GM12872 (cell line): ENCODE results near the gene PTPRQ.

Source experiments
- TF ChIP-seq, protein P1 (sequence below): IDR thresholded peaks from 3 replicates; pipeline ENCODE4 v1.5.1; 2011; ENCODE audit warnings: low read depth, mild to moderate bottlenecking, low read length, moderate library complexity; ENCODE audit not compliant: insufficient read depth

The PTPRQ gene, protein sequence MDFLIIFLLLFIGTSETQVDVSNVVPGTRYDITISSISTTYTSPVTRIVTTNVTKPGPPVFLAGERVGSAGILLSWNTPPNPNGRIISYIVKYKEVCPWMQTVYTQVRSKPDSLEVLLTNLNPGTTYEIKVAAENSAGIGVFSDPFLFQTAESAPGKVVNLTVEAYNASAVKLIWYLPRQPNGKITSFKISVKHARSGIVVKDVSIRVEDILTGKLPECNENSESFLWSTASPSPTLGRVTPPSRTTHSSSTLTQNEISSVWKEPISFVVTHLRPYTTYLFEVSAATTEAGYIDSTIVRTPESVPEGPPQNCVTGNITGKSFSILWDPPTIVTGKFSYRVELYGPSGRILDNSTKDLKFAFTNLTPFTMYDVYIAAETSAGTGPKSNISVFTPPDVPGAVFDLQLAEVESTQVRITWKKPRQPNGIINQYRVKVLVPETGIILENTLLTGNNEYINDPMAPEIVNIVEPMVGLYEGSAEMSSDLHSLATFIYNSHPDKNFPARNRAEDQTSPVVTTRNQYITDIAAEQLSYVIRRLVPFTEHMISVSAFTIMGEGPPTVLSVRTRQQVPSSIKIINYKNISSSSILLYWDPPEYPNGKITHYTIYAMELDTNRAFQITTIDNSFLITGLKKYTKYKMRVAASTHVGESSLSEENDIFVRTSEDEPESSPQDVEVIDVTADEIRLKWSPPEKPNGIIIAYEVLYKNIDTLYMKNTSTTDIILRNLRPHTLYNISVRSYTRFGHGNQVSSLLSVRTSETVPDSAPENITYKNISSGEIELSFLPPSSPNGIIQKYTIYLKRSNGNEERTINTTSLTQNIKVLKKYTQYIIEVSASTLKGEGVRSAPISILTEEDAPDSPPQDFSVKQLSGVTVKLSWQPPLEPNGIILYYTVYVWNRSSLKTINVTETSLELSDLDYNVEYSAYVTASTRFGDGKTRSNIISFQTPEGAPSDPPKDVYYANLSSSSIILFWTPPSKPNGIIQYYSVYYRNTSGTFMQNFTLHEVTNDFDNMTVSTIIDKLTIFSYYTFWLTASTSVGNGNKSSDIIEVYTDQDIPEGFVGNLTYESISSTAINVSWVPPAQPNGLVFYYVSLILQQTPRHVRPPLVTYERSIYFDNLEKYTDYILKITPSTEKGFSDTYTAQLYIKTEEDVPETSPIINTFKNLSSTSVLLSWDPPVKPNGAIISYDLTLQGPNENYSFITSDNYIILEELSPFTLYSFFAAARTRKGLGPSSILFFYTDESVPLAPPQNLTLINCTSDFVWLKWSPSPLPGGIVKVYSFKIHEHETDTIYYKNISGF (N-terminal part only)

GRCh38 chr12:80443974-80444666, at the start of gene PTPRQ:
Gene PTPRQ (plus strand): TSS chr12:80444235. CDS start chr12:80444346, 111 bp downstream.
- TF ChIP-seq, protein P1, sequence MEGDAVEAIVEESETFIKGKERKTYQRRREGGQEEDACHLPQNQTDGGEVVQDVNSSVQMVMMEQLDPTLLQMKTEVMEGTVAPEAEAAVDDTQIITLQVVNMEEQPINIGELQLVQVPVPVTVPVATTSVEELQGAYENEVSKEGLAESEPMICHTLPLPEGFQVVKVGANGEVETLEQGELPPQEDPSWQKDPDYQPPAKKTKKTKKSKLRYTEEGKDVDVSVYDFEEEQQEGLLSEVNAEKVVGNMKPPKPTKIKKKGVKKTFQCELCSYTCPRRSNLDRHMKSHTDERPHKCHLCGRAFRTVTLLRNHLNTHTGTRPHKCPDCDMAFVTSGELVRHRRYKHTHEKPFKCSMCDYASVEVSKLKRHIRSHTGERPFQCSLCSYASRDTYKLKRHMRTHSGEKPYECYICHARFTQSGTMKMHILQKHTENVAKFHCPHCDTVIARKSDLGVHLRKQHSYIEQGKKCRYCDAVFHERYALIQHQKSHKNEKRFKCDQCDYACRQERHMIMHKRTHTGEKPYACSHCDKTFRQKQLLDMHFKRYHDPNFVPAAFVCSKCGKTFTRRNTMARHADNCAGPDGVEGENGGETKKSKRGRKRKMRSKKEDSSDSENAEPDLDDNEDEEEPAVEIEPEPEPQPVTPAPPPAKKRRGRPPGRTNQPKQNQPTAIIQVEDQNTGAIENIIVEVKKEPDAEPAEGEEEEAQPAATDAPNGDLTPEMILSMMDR, result no peak

- TF ChIP-seq, protein P1, result no peak
These were observed 43.5 kb upstream of the PTPRQ start for GRCh38 chr12:80400571-80400991.

DNA sequence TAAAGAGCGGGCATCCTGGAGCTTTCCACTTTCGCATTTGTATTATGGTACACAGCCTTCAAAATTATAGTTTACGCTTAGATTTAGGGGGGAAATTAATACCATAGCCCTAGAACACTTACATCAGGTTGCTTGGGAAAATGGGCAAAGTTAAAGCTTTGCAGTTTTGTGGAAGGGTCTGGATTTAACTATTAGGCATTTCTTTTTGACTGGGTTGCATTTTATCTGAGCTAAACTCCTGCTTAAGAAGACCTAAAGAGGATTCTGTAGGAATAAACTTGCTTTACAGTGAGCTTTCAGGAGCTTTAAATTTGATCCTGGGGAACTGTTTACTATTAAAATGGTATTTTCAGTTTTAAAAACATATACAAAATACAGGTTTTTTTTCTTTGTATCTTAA, 42.8 kb upstream of the PTPRQ start:
- TF ChIP-seq, protein P1, result no peak

DNA sequence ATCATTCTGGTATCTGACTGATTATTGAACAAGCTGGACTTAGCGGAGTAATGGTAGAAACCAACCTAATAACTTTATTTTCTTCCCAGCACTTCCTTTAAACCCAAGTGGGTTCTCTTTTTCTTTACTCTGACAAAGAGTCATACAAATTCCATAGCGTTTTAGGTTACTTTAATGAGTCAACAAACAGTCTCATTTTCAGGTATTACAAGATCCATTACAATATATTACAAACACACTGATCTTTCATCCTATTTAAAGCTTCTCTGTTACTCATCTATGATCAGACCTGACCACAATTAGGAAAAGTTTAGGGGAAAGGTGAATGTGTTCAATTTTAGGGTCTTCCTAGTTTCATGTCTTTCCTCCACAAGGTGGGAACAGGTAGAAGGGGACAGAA, 39.4 kb upstream of the PTPRQ start:
- TF ChIP-seq, protein P1, result no peak

DNA sequence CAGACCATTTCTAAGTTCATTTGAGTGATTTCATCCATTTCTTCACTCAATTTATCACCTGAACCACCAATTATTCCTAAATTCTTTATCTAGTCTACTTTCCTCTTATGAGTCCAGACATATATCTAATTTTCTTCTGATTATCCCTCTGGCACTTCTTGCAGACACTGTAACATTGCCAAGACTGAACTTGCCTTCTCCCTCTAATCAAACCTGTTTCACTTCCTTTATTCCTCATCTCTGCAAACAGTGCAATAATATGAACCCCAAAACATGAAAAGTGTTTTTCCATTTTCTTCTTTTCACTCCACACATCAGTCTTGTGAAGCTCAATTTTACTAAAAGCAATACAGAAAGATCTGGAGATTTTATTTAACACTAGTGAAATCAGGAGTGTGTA, 37.8 kb upstream of the PTPRQ start:
- TF ChIP-seq, protein P1, result no peak

GRCh38 chr12:80411787-80412186, 32.2 kb upstream of the PTPRQ start:
- TF ChIP-seq, protein P1, result no peak
